ENCODE measurements around the gene MEIOSIN.
A peak's percentile ranks its signal among the peaks of the same experiment; 100 is the strongest.
"Not testable (repeated sequence)": the region's sequence is repeated elsewhere in the genome, so short reads cannot be mapped to it uniquely, and the experiment has no call there.

Gene MEIOSIN

DNA sequence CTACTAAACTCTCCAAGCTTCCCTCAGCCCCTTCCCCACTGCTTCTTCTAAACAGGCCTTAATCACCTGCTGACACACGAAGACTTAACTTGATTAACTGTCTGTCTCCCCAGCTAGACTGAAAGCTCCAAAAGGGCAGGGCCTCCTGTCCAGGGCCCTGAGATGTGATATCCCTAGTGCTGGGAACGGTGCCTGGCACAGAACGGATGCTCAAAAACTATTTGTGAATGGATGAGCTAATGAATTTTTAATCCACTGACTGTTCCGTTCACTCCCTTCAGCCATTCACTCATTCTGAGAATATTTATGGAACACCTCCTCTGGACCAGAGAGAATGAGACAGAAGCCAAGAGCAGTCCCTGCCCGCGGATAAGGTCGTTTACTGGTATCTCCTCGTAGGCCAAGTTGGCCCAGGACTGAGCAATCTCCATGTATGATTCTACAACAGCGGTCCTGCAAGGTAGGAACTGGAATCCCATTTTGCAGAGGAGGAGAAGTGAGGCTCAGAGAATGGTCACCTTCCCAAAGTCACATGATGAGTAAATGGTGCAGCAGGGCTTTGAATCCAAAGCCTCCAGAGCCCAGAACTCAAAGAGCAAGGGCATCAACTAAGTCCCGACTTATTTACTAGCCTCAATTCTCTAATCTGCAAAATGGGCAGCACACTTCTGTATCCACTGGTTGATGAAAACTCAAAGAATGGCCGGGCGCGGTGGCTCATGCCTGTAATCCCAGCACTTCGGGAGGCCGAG, 56.0 kb downstream of the MEIOSIN start:
- no peak overlapping the region for H3K4me3 ChIP-seq (ENCODE audit: low read length in 2 of 2)
- no peaks in the 10 kb centered on the region for H3K27me3 ChIP-seq (ENCODE audit: control insufficient read depth in 2 of 2, insufficient read depth in 2 of 2, low read length in 2 of 2)
- H3K27ac ChIP-seq (ENCODE audit: low read depth in 2 of 2, low read length in 2 of 2) = no peak overlapping the region
- peaks cover 19 to 22% of the 10 kb centered on the region in 2 donors for H3K4me1 ChIP-seq (ENCODE audit: control insufficient read depth in 2 of 2, insufficient read depth in 2 of 2, low read length in 2 of 2)
- no peaks in the 10 kb centered on the region for H3K9me3 ChIP-seq (ENCODE audit: control insufficient read depth in 2 of 2, low read length in 2 of 2)
- H3K9ac ChIP-seq (ENCODE audit: low read depth in 1 of 2, low read length in 2 of 2) = no peak overlapping the region
- peaks cover 27 to 28% of the 10 kb centered on the region in 2 donors for H3K36me3 ChIP-seq (ENCODE audit: control insufficient read depth in 2 of 2, insufficient read depth in 2 of 2, low read length in 2 of 2)

- Histone ChIP-seq H3K27me3 (ENCODE audit: control insufficient read depth in 2 of 2, insufficient read depth in 2 of 2, low read length in 2 of 2) (no peaks in the 10 kb centered on the region), H3K4me3 (ENCODE audit: low read length in 2 of 2) (no peak overlapping the region), H3K27ac (ENCODE audit: low read depth in 2 of 2, low read length in 2 of 2) (no peak overlapping the region), H3K9ac (ENCODE audit: low read depth in 1 of 2, low read length in 2 of 2) (peak overlapping the region in 1 of 2 donors; percentile 44), H3K36me3 (ENCODE audit: control insufficient read depth in 2 of 2, insufficient read depth in 2 of 2, low read length in 2 of 2) (peaks cover 21 to 24% of the 10 kb centered on the region in 2 donors), H3K4me1 (ENCODE audit: control insufficient read depth in 2 of 2, insufficient read depth in 2 of 2, low read length in 2 of 2) (peaks cover 19 to 22% of the 10 kb centered on the region in 2 donors), H3K9me3 (ENCODE audit: control insufficient read depth in 2 of 2, low read length in 2 of 2) (no peaks in the 10 kb centered on the region)
Measured at GRCh38 chr19:45790942-45791341, 57.7 kb downstream of the MEIOSIN start.

DNA sequence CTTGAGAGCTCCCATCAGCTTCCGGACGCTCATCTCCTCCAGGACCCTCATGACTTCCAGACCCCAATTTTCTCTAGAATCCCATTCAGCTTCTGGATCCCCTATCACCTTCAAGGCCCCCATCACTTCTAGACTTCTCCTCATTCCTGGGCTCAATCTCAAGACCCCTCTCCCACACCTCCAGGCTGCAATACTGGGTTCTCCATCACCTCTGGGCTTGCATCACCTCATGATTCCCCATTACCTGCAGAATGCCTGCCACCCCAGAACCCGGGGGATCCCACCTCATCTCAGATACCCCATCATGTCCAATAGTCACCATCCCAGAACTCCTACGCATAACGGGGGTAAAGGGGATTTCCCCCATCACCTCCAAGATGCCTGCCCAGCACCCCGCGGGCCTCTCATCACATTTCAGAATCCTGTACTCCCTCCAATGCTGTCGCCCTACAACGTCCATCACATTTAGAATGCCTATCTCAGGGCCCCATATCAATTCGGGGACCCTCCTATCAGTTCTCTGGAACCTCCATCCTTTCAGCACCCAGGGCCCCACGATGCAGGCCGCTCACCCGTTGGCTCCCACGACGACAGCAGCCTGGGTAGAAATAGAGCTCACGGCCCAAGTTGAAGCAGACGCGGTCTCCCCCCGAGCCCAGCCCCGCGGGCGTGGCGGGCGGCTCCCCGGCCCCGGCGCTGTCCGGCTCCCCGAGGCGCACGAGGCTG, 58.7 kb downstream of the MEIOSIN start:
- peaks cover 19 to 22% of the 10 kb centered on the region in 2 donors for H3K4me1 ChIP-seq (ENCODE audit: control insufficient read depth in 2 of 2, insufficient read depth in 2 of 2, low read length in 2 of 2)
- peaks cover 11 to 21% of the 10 kb centered on the region in 2 donors for H3K36me3 ChIP-seq (ENCODE audit: control insufficient read depth in 2 of 2, insufficient read depth in 2 of 2, low read length in 2 of 2)
- no peaks in the 10 kb centered on the region for H3K27me3 ChIP-seq (ENCODE audit: control insufficient read depth in 2 of 2, insufficient read depth in 2 of 2, low read length in 2 of 2)
- H3K9me3 ChIP-seq (ENCODE audit: control insufficient read depth in 2 of 2, low read length in 2 of 2) = no peaks in the 10 kb centered on the region
- no peak overlapping the region for H3K27ac ChIP-seq (ENCODE audit: low read depth in 2 of 2, low read length in 2 of 2)
- peak overlapping the region; percentile 65 to 75 for H3K9ac ChIP-seq (ENCODE audit: low read depth in 1 of 2, low read length in 2 of 2)
- H3K4me3 ChIP-seq (ENCODE audit: low read length in 2 of 2) = peak overlapping the region; percentile 76 to 83

GRCh38 chr19:45792470-45793177, 59.4 kb downstream of the MEIOSIN start, which contains the start of gene DMWD:
TSS of gene DMWD (minus strand) at chr19:45792845. CDS start at chr19:45792756, 89 bp downstream.
- no peaks in the 10 kb centered on the region for H3K9me3 ChIP-seq (ENCODE audit: control insufficient read depth in 2 of 2, low read length in 2 of 2)
- H3K4me3 ChIP-seq (ENCODE audit: low read length in 2 of 2) = peak within 1 kb of the TSS; percentile 76 to 83
- H3K9ac ChIP-seq (ENCODE audit: low read depth in 1 of 2, low read length in 2 of 2) = peak within 1 kb of the TSS; percentile 65 to 75
- no peaks in the 10 kb centered on the region for H3K27me3 ChIP-seq (ENCODE audit: control insufficient read depth in 2 of 2, insufficient read depth in 2 of 2, low read length in 2 of 2)
- peak within 1 kb of the TSS in 1 of 2 donors; percentile 0 for H3K27ac ChIP-seq (ENCODE audit: low read depth in 2 of 2, low read length in 2 of 2)
- peaks cover 7 to 16% of the 10 kb centered on the region in 2 donors for H3K36me3 ChIP-seq (ENCODE audit: control insufficient read depth in 2 of 2, insufficient read depth in 2 of 2, low read length in 2 of 2)
- H3K4me1 ChIP-seq (ENCODE audit: control insufficient read depth in 2 of 2, insufficient read depth in 2 of 2, low read length in 2 of 2) = peaks cover 19 to 22% of the 10 kb centered on the region in 2 donors

GRCh38 chr19:45793178-45793564, 59.9 kb downstream of the MEIOSIN start:
- peak overlapping the region in 1 of 2 donors; percentile 0 for H3K27ac ChIP-seq (ENCODE audit: low read depth in 2 of 2, low read length in 2 of 2)
- H3K36me3 ChIP-seq (ENCODE audit: control insufficient read depth in 2 of 2, insufficient read depth in 2 of 2, low read length in 2 of 2) = peaks cover 5 to 13% of the 10 kb centered on the region in 2 donors
- no peaks in the 10 kb centered on the region for H3K9me3 ChIP-seq (ENCODE audit: control insufficient read depth in 2 of 2, low read length in 2 of 2)
- H3K4me3 ChIP-seq (ENCODE audit: low read length in 2 of 2) = peak overlapping the region in 1 of 2 donors; percentile 37
- H3K27me3 ChIP-seq (ENCODE audit: control insufficient read depth in 2 of 2, insufficient read depth in 2 of 2, low read length in 2 of 2) = no peaks in the 10 kb centered on the region
- no peak overlapping the region for H3K9ac ChIP-seq (ENCODE audit: low read depth in 1 of 2, low read length in 2 of 2)
- peaks cover 19 to 22% of the 10 kb centered on the region in 2 donors for H3K4me1 ChIP-seq (ENCODE audit: control insufficient read depth in 2 of 2, insufficient read depth in 2 of 2, low read length in 2 of 2)

DNA sequence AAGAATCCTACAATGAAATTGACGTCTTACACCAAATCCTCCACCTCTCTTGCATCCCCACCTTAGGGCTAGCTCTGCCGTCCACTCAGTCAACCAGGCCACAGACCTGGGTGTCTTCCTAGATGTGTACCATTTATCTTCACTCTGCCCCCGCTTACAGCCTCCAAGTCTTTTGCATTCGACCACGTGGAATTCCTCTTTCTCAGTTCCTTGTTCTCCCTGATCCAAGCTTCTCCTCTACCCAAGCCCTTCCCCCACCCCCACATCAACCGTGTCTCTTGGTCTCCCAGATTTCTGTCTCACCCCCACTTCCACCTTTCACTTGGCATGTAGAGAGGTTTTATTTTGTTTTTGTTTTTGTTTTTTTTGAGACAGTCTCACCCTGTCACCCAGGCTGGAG, 60.6 kb downstream of the MEIOSIN start:
- Histone ChIP-seq H3K4me3 (ENCODE audit: low read length in 2 of 2) (no peak overlapping the region), H3K27me3 (ENCODE audit: control insufficient read depth in 2 of 2, insufficient read depth in 2 of 2, low read length in 2 of 2) (no peaks in the 10 kb centered on the region), H3K9ac (ENCODE audit: low read depth in 1 of 2, low read length in 2 of 2) (no peak overlapping the region), H3K36me3 (ENCODE audit: control insufficient read depth in 2 of 2, insufficient read depth in 2 of 2, low read length in 2 of 2) (peaks cover 2 to 7% of the 10 kb centered on the region in 2 donors), H3K27ac (ENCODE audit: low read depth in 2 of 2, low read length in 2 of 2) (no peak overlapping the region), H3K9me3 (ENCODE audit: control insufficient read depth in 2 of 2, low read length in 2 of 2) (no peaks in the 10 kb centered on the region), H3K4me1 (ENCODE audit: control insufficient read depth in 2 of 2, insufficient read depth in 2 of 2, low read length in 2 of 2) (peaks cover 19 to 22% of the 10 kb centered on the region in 2 donors)

DNA sequence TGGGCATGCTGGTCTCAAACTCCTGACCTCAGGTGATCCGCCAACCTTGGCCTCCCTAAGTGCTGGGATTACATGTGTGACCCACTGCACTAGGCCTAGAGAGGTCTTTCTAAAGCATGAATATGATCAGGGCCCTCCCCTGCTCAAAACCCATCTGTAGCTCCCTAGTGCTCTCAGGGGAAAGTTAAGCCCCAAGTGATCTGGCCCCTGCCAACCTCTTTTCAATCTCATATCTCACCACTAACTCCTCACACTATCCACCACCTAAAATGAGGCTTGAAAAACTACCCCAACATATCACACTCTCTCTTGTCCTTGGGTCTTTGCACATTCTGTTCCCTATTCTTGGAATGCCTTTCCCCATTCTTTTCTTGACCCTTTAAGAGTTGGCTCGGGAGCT, 61.4 kb downstream of the MEIOSIN start:
- Histone ChIP-seq H3K27me3 (ENCODE audit: control insufficient read depth in 2 of 2, insufficient read depth in 2 of 2, low read length in 2 of 2) (no peaks in the 10 kb centered on the region), H3K27ac (ENCODE audit: low read depth in 2 of 2, low read length in 2 of 2) (no peak overlapping the region), H3K4me1 (ENCODE audit: control insufficient read depth in 2 of 2, insufficient read depth in 2 of 2, low read length in 2 of 2) (peaks cover 22% of the 10 kb centered on the region in 2 donors), H3K4me3 (ENCODE audit: low read length in 2 of 2) (no peak overlapping the region), H3K36me3 (ENCODE audit: control insufficient read depth in 2 of 2, insufficient read depth in 2 of 2, low read length in 2 of 2) (no peaks in the 10 kb centered on the region), H3K9me3 (ENCODE audit: control insufficient read depth in 2 of 2, low read length in 2 of 2) (no peaks in the 10 kb centered on the region), H3K9ac (ENCODE audit: low read depth in 1 of 2, low read length in 2 of 2) (no peak overlapping the region)

GRCh38 chr19:45798995-45799517, 65.8 kb downstream of the MEIOSIN start:
- Histone ChIP-seq H3K36me3 (ENCODE audit: control insufficient read depth in 2 of 2, insufficient read depth in 2 of 2, low read length in 2 of 2) (no peaks in the 10 kb centered on the region), H3K27me3 (ENCODE audit: control insufficient read depth in 2 of 2, insufficient read depth in 2 of 2, low read length in 2 of 2) (no peaks in the 10 kb centered on the region), H3K27ac (ENCODE audit: low read depth in 2 of 2, low read length in 2 of 2) (no peak overlapping the region), H3K4me3 (ENCODE audit: low read length in 2 of 2) (no peak overlapping the region), H3K4me1 (ENCODE audit: control insufficient read depth in 2 of 2, insufficient read depth in 2 of 2, low read length in 2 of 2) (peaks cover 0 to 2% of the 10 kb centered on the region in 2 donors), H3K9me3 (ENCODE audit: control insufficient read depth in 2 of 2, low read length in 2 of 2) (no peaks in the 10 kb centered on the region), H3K9ac (ENCODE audit: low read depth in 1 of 2, low read length in 2 of 2) (no peak overlapping the region)

GRCh38 chr19:45799541-45799940, 66.3 kb downstream of the MEIOSIN start:
- not testable (repeated sequence) for H3K4me3 ChIP-seq (ENCODE audit: low read length in 2 of 2); H3K36me3 ChIP-seq (ENCODE audit: control insufficient read depth in 2 of 2, insufficient read depth in 2 of 2, low read length in 2 of 2); H3K9ac ChIP-seq (ENCODE audit: low read depth in 1 of 2, low read length in 2 of 2); H3K27me3 ChIP-seq (ENCODE audit: control insufficient read depth in 2 of 2, insufficient read depth in 2 of 2, low read length in 2 of 2); H3K9me3 ChIP-seq (ENCODE audit: control insufficient read depth in 2 of 2, low read length in 2 of 2); H3K4me1 ChIP-seq (ENCODE audit: control insufficient read depth in 2 of 2, insufficient read depth in 2 of 2, low read length in 2 of 2); H3K27ac ChIP-seq (ENCODE audit: low read depth in 2 of 2, low read length in 2 of 2)

Data from mucosa of rectum (tissue), 2 donors.